Peyer's patch (tissue), 4 donors: ENCODE results near the gene PRKCA.

Experiments
- CTCF ChIP-seq, 6 experiments: fragments of 450-650 bp in 4 of 6; fragments of 200-600 bp in 2 of 6; sonication (generic) in 1 of 6; IDR thresholded peaks; one replicate each; pipeline ENCODE4 v1.5.1; 2017 to 2019; ENCODE audit warnings: antibody characterized with exemption in 6 of 6, mild to moderate bottlenecking in 3 of 6, moderate library complexity in 1 of 6
- POLR2A ChIP-seq, 2 donors: fragments of 450-650 bp; IDR thresholded peaks; one replicate each; pipeline ENCODE4 v1.5.1; 2017; ENCODE audit warnings: antibody characterized with exemption in 2 of 2, mild to moderate bottlenecking in 2 of 2, moderate library complexity in 2 of 2

DNA sequence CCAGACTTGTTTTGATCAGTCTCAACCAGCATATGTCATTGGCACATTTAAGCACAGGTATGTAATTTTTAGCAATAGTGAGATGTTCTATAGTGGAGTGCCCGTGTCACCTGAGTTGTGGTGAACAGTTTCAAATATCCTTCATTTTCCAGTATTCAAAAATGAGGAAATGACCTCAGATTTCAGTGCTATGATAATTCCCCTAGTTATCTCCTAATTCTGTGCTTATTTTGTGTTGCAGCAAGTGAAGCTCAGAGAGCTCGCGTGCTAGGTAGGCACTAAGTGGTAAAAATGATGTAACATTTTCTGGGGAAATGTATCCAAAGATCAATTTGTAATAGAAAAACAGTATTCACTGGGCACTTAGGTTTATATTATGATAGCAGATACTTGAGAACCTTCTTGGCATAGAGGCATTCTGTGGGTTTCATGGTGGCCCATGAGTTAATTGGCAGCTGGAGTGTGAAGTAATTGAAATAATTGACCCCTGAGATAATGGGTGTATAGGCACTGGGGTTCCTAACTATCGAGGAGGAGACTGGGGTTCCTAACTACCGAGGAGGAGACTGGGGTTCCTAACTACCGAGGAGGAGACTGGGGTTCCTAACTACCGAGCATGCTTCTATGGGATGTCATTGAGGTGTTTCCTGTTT lies 159.1 kb downstream of the PRKCA start:
- TF ChIP-seq CTCF (IDR thresholded peaks at IDR 0.05) (no peak), POLR2A (IDR thresholded peaks at IDR 0.05) (no peak)
